Measurements from ENCODE around the gene WDR72. TPM values are rescaled to one million over a fixed set of nuclear protein-coding genes. Genes with fewer than 3 reads are reported as not detected.
"Not testable (repeated sequence)": the region's sequence is repeated elsewhere in the genome, so short reads cannot be mapped to it uniquely, and the experiment has no call there.

WDR72 gene
- total RNA-seq, 2 donors from 2014 or later: 0.03 to 0.10 TPM

- intact Hi-C loops (cut with DNase I): no loop called here
- no peak for ATAC-seq
These were observed 204.2 kb downstream of the WDR72 start for GRCh38 chr15:53555226-53555625.

GRCh38 chr15:53549697-53550305, 209.7 kb downstream of the WDR72 start:
- DNase-seq: no peak
- intact Hi-C loops (cut with DNase I): no loop called here
- no peak for ATAC-seq

More at GRCh38 chr15:53555226-53555625, 204.2 kb downstream of the WDR72 start:
- DNase-seq: no peak

- no peak for DNase-seq
- intact Hi-C loops (cut with DNase I): no loop called here
- ATAC-seq: no peak
These were observed 211.2 kb downstream of the WDR72 start for GRCh38 chr15:53548236-53548635.

GRCh38 chr15:53540626-53541300, 218.7 kb downstream of the WDR72 start:
- ATAC-seq; intact Hi-C loops (cut with DNase I); DNase-seq: not testable (repeated sequence)

- no peak for DNase-seq
- no peak for ATAC-seq
- intact Hi-C loops (cut with DNase I): loop anchor here in 1 of 2 donors (10.0 kb wide), 1 partner anchor 45 kb away; no protein-coding TSS in a partner anchor
These were observed 219.6 kb downstream of the WDR72 start for GRCh38 chr15:53539878-53540277.

- intact Hi-C loops (cut with DNase I): loop anchor here in 1 of 2 donors (10.0 kb wide), 1 partner anchor 48 kb away; no protein-coding TSS in a partner anchor
- ATAC-seq: no peak
These were observed 222.9 kb downstream of the WDR72 start for GRCh38 chr15:53536479-53537120.

GRCh38 chr15:53535886-53536285, 223.6 kb downstream of the WDR72 start:
- intact Hi-C loops (cut with DNase I): loop anchor here in 1 of 2 donors (10.0 kb wide), 1 partner anchor 49 kb away; no protein-coding TSS in a partner anchor

More at GRCh38 chr15:53536479-53537120, 222.9 kb downstream of the WDR72 start:
- DNase-seq: no peak

GRCh38 chr15:53534105-53534839, 225.2 kb downstream of the WDR72 start:
- peak in 1 of 2 donors; percentile 78 for ATAC-seq
- intact Hi-C loops (cut with DNase I): loop anchor here in 1 of 2 donors (10.0 kb wide), 1 partner anchor 51 kb away; no protein-coding TSS in a partner anchor
- DNase-seq: no peak

More at GRCh38 chr15:53535886-53536285, 223.6 kb downstream of the WDR72 start:
- no peak for DNase-seq
- ATAC-seq: no peak

GRCh38 chr15:53530761-53531160, 228.7 kb downstream of the WDR72 start:
- DNase-seq (no peak), ATAC-seq (peak in 1 of 2 donors; percentile 44)
- intact Hi-C loops (cut with DNase I): loop anchor here in 1 of 2 donors (10.0 kb wide), 1 partner anchor 54 kb away; no protein-coding TSS in a partner anchor

GRCh38 chr15:53527996-53528395, 231.5 kb downstream of the WDR72 start:
- intact Hi-C loops (cut with DNase I): no loop called here
- DNase-seq (no peak), ATAC-seq (no peak)

GRCh38 chr15:53525894-53526293, 233.6 kb downstream of the WDR72 start:
- DNase-seq (no peak), ATAC-seq (no peak)
- intact Hi-C loops (cut with DNase I): no loop called here

GRCh38 chr15:53522991-53523390, 236.5 kb downstream of the WDR72 start:
- ATAC-seq (peak; percentile 33 to 38), DNase-seq (peak; percentile 29)
- intact Hi-C loops (cut with DNase I): no loop called here

GRCh38 chr15:53520996-53521395, 238.5 kb downstream of the WDR72 start:
- intact Hi-C loops (cut with DNase I): no loop called here
- no peak for DNase-seq
- ATAC-seq: no peak

GRCh38 chr15:53513431-53513830, 246.0 kb downstream of the WDR72 start:
- intact Hi-C loops (cut with DNase I): no loop called here
- no peak for DNase-seq
- ATAC-seq: no peak

- ATAC-seq: no peak
- intact Hi-C loops (cut with DNase I): no loop called here
These were observed 247.4 kb downstream of the WDR72 start for GRCh38 chr15:53512029-53512428.

GRCh38 chr15:53511175-53511574, 248.3 kb downstream of the WDR72 start:
- ATAC-seq (no peak), DNase-seq (no peak)
- intact Hi-C loops (cut with DNase I): no loop called here

More at GRCh38 chr15:53512029-53512428, 247.4 kb downstream of the WDR72 start:
- DNase-seq: no peak

- intact Hi-C loops (cut with DNase I): no loop called here
- ATAC-seq: no peak
These were observed 253.1 kb downstream of the WDR72 start for GRCh38 chr15:53506370-53506769.

GRCh38 chr15:53498996-53499395, 260.5 kb downstream of the WDR72 start:
- no peak for ATAC-seq
- no peak for DNase-seq
- intact Hi-C loops (cut with DNase I): no loop called here

More at GRCh38 chr15:53506370-53506769, 253.1 kb downstream of the WDR72 start:
- DNase-seq: no peak

GRCh38 chr15:53490341-53490740, 269.1 kb downstream of the WDR72 start:
- no peak for DNase-seq
- ATAC-seq: no peak
- intact Hi-C loops (cut with DNase I): no loop called here

All from left cardiac atrium (tissue), 4 donors.